ENCODE measurements around the gene EEF1AKMT1.
"Not testable (repeated sequence)": the region's sequence is repeated elsewhere in the genome, so short reads cannot be mapped to it uniquely, and the experiment has no call there.

Gene EEF1AKMT1

GRCh38 chr13:20778311-20778710, 4.5 kb upstream of the EEF1AKMT1 start:
- no peak for DNase-seq (ENCODE audit: low read depth)

DNA sequence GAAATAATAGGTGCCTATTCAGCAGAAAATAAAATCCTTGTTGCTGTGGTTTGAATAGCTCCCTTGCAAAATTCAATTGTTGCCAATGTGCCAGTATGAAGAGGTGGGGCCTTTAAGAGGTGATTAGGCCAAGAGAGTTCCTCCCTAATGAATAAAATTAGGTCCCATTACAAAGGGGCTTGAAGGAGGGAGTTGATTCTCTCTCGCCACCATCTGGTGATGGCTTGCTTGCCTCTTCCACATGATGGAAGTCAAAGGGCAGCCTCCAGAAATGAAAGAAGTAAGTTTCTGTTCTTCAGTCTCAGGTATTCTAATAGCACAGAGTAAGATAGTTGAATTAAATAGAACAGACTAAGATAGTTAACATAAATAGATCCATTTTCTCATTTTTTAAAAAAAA, 3.0 kb upstream of the EEF1AKMT1 start:
- DNase-seq (ENCODE audit: low read depth) = no peak

DNA sequence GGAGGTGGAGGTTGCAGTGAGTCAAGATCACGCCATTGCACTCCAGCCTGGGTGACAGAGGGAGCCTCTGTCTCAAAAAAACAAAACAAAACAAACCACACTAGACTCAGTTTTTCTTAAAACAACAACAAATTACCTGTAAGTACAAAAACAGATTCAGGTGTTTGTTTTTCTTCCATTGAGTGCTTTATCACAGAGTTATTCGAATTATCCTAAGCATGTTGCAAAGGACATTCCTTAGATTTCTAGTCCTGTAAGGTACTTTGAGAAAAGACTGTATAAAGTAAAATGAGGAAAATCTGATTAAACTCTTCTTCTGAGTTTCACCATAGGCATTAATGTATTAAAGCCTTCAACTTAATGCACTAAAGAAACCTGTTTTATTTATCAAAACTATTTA, 2.2 kb upstream of the EEF1AKMT1 start:
- no peak for DNase-seq (ENCODE audit: low read depth)

- no peak for DNase-seq (ENCODE audit: low read depth)
These were observed 985 bp upstream of the EEF1AKMT1 start for GRCh38 chr13:20774746-20775145.

DNA sequence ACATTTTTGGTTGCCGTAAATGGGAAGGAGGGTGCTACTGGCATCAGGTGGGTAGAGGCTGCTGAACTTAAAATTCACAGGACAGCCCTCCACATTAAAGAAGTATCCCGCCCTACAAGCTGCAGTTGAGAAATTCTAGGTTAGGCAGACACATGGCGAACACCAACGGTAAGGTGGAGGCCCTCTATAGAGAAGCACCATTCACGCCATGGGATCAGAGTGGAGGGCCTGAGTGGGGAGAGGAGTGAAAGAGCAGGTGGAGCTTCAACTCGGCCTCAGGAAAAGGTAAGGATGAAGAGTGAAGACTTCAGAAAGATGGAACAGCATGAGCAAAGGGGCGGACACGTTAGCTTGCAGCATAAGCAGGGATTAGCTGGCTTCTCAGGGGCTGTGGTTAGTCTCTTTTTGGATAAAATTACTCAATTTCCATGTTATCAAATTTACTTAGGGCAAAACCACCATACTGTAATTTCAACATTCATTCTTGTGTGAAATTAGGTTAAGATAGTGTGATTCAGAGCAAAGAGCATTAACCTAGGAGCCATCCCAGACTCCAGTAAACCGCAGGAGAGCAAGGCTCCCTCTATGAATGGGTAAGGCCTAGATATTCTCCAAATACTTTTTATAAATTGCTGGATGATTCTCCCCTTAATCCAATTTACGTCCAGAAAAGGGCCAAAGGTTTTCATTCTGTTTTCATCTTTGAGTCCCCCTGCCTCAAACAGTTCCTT, 1.2 kb downstream of the EEF1AKMT1 start:
- no peak for DNase-seq (ENCODE audit: low read depth)

GRCh38 chr13:20769834-20770233, 3.9 kb downstream of the EEF1AKMT1 start:
- no peak for DNase-seq (ENCODE audit: low read depth)

GRCh38 chr13:20769091-20769490, 4.7 kb downstream of the EEF1AKMT1 start:
- DNase-seq (ENCODE audit: low read depth) = no peak

DNA sequence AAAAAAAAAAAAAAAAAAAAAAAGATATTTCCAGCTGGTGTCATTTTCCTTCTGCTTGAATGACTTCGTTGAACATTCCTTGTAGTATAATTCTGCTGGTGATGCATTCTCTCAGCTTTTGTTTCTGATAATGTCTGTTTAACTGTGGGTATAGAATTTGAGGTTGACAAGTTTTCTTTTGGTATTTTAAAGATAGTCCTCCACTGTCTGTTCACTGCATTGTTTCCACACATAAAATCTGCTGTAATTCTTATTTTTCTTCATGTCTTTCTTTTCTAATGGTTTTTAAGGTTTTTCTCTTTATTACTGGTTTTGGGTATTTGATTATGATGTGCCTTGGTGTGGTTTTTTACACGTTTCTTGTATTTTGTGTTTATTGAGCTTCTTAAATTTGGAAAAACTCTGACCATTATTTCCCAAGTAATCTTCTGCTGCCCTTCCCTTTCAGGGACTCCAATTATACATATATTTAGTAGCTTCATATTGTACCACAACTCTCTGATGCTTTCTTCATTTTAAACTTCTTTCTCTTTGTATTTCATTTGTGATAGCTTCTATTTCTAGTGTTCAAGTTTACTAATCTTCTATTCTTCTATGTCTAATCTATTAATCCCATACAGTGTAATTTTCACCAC, 6.3 kb downstream of the EEF1AKMT1 start:
- no peak for DNase-seq (ENCODE audit: low read depth)

DNA sequence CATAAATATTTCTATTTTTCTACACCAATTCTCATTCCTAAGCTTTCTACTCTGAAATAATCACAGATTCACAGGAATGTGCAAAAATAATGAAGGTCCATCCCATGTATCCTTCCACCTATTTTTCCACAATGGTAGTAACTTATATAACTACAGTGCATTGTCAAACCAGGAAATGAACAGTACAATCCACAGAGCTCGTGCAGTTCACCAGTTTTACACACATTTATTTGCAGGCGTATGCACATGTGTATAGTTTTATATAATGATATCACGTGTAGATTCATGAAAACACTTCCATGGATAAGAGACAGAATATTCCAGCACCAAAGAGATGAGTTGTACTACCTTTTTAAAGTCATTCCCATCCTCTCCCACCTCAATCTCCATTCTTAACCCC, 12.9 kb downstream of the EEF1AKMT1 start:
- DNase-seq (ENCODE audit: low read depth) = no peak

DNA sequence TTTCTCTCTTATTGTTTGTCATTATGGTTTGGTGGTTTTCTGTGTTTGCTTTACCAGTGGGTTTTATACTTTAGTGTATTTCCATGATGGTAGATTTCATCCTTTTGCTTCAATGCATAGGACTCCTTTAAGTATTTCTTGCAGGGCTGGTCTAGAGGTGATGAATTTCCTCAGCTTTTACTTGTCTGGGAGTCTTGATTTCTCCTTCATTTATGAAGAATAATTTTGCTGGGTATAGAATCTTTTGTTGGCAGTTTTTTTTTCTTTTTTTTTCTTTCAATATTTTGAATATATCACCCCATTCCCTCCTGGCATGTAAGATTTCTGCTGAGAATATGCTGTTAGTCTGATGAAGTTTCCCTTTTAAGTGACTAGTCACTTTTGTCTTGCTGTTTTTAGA, 19.8 kb downstream of the EEF1AKMT1 start:
- DNase-seq (ENCODE audit: low read depth) = no peak

DNA sequence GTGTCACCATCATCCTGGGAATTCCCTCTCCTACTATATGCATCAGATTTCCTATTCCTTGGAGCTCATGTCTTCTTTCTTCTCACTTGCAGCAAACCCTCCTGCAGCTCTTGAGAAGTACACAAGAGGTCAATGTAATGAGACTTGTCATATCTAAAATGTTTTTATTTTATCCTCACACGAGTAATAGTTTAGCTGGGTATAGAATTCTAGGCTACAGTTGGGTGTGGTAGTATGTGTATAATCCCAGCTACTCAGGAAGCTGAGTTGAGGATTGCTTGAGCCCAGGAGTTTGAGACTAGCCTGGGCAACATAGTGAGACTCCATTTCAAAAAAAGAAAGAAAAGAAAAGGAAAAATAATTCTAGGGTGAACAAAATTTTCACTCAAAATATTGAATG, 24.4 kb downstream of the EEF1AKMT1 start:
- DNase-seq (ENCODE audit: low read depth) = no peak

DNA sequence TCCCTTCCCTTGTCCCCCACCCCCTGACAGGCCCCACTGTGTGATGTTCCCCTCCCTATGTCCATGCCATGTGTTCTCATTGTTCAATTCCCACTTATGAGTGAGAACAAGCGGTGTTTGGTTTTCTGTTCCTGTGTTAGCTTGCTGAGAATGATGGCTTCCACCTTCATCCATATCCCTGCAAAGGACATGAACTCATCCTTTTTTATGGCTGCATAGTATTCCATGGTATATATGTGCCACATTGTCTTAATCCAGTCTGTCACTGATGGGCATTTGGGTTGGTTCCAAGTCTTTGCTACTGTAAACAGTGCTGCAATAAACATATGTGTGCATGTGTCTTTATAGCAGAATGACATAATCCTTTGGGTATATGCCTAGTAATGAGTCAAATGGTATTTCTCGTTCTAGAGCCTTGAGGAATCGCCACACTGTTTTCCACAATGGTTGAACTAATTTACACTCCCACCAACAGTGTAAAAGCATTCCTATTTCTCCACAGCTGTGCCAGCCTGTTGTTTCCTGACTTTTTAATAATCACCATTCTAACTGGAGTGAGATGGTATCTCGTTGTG, 29.8 kb downstream of the EEF1AKMT1 start:
- DNase-seq (ENCODE audit: low read depth) = not testable (repeated sequence)

GRCh38 chr13:20740021-20740420, 33.7 kb downstream of the EEF1AKMT1 start:
- DNase-seq (ENCODE audit: low read depth) = no peak

DNA sequence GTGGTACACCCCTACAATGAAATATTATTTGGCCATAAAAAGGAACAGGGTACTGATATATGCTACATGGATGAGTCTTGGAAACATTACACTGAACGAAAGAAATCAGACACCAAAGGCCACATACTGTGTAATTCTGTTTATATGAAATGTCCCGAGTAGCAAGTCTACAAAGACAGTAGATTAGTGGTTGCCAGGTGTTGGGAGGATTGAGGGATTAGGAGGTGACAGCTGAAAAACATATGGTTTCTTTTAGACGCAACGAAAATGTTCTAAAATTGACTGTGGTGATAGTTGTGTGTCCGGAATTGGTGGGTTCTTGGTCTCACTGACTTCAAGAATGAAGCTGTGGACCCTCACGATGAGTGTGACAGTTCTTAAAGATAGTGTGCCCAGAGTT, 35.1 kb downstream of the EEF1AKMT1 start:
- no peak for DNase-seq (ENCODE audit: low read depth)

DNA sequence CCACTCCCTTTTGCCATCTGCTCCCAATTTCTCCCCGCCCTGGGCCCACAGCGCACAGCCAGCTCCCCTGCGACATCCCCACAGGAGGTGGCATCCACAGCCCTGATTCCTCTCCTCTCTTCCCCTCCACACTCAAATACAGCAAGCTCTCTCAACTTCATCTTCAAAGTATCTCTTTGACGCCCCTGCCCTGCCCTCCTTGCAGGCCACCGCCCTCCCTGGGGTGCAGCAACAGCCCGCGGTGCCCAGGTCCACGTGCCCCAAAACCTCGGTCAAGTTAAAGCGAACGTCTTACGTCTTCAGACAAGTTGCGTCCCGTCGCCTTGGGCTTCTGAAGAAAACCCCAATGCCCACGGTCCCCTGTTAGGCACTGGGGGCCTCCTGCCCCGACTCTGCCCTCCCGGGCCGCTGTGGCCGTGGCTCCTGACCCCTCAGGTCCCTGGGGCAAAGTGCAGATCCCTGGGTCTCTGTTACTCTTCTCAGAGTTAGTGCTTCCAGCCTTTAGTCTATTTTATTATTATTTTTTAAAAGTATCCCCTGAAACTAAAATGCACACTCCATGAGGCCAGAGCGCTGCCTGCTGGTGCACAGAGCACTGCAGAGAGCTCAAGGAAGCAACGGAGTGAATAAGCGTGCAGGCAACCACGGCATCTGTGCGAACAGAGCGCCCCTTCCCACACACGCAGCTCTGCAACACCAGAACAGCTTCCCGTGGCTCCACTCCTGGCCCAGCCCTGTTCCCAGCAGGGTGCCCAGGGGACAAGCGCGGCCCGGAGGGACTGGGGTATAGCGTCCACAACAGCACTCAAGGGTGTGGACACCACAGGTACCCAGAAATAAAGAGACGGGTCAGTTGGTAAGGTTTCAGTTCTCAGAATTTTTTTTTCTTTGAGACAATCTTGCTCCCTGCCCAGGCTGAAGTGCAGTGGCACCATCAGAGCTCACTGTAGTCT, 43.9 kb downstream of the EEF1AKMT1 start:
- DNase-seq (ENCODE audit: low read depth) = no peak

GRCh38 chr13:20728579-20729311, 45.0 kb downstream of the EEF1AKMT1 start:
- no peak for DNase-seq (ENCODE audit: low read depth)

GRCh38 chr13:20727856-20728255, 45.9 kb downstream of the EEF1AKMT1 start:
- DNase-seq (ENCODE audit: low read depth) = no peak

DNA sequence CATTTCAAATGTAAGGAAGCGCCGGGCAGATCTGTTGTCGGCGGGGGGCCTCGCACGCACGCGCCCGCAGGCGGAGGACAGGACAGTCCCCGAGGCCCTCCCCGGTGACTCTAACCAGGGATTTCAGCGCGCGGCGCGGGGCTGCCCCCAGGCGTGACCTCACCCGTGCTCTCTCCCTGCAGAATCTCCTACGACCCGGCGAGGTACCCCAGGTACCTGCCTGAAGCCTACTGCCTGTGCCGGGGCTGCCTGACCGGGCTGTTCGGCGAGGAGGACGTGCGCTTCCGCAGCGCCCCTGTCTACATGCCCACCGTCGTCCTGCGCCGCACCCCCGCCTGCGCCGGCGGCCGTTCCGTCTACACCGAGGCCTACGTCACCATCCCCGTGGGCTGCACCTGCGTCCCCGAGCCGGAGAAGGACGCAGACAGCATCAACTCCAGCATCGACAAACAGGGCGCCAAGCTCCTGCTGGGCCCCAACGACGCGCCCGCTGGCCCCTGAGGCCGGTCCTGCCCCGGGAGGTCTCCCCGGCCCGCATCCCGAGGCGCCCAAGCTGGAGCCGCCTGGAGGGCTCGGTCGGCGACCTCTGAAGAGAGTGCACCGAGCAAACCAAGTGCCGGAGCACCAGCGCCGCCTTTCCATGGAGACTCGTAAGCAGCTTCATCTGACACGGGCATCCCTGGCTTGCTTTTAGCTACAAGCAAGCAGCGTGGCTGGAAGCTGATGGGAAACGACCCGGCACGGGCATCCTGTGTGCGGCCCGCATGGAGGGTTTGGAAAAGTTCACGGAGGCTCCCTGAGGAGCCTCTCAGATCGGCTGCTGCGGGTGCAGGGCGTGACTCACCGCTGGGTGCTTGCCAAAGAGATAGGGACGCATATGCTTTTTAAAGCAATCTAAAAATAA, 52.1 kb downstream of the EEF1AKMT1 start:
- no peak for DNase-seq (ENCODE audit: low read depth)

- DNase-seq (ENCODE audit: low read depth) = no peak
These were observed 52.7 kb downstream of the EEF1AKMT1 start for GRCh38 chr13:20721058-20721453.

DNA sequence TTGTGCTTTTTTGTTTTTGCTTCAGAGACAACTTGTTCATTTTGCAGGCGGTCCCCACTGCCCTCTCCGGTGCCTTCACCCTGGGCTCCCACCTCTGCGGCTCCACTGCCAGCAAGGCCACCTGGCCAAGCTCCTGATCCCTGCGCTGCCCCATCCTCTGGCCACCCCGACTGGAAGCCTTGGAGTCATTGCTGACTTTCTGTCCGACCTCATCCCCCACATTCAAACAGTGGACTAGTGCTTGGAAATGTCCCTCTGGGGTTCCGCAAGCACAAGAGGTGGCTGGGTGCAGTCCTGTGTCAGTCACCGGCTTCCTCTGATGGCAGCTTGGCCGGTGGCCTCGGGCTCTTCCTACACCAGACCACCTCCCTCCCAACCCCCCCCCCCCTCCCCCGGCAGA, 53.3 kb downstream of the EEF1AKMT1 start:
- no peak for DNase-seq (ENCODE audit: low read depth)

GRCh38 chr13:20719783-20720182, 54.0 kb downstream of the EEF1AKMT1 start:
- no peak for DNase-seq (ENCODE audit: low read depth)

Measured in GM04503 (cell line).